IMR-90 (cell line): Measurements from ENCODE around the gene ICAM2. TPM values are rescaled to one million over a fixed set of nuclear protein-coding genes. Genes with fewer than 3 reads are reported as not detected.
A peak's percentile ranks its signal among the peaks of the same experiment; 100 is the strongest.

Experiments used
- ATAC-seq: fragments of 200-7000 bp; cut with Tn5 transposase; 2 replicates; pipeline ENCODE4 v1.9.1; 2020; ENCODE audit warnings: low read depth, mild to moderate bottlenecking, moderate library complexity
- BruUV-seq: library from RNA; stranded (reverse); fragments of 400-500 nt; replicated peaks from 2 replicates; lab custom pipeline; 2021; lab: Mats Ljungman, UMichigan
- CTCF ChIA-PET: fragments of 300-600 bp; formaldehyde crosslinking; extraction: SDS; loops from one replicate; lab custom pipeline; 2021; ENCODE audit warnings: antibody characterized with exemption; lab: Yijun Ruan, JAX
- POLR2A ChIA-PET: fragments of 300-600 bp; sonication (Branson Sonifier 250); formaldehyde crosslinking; loops from one replicate; lab custom pipeline; 2022; ENCODE audit warnings: antibody characterized with exemption; ENCODE audit not compliant: unreplicated experiment; lab: Charles Lee
- DNase-seq: peaks from one replicate; pipeline ENCODE4 v3.0.0; 2013
- H2AFZ ChIP-seq: replicated peaks from 2 replicates; pipeline ENCODE3; 2013; ENCODE audit warnings: low read length, mild to moderate bottlenecking; ENCODE audit not compliant: poor library complexity
- H2AK5ac ChIP-seq: 2 replicates; pipeline ENCODE4 v1.6.1; 2013; ENCODE audit warnings: low read depth, low read length, inconsistent platforms
- H2AK9ac ChIP-seq: replicated peaks from 2 replicates; pipeline ENCODE3; 2013; ENCODE audit warnings: mild to moderate bottlenecking, low read depth, low read length, moderate library complexity; ENCODE audit not compliant: poor library complexity
- H2BK120ac ChIP-seq: 2 replicates; pipeline ENCODE4 v1.6.1; 2013; ENCODE audit warnings: low read depth, low read length, inconsistent platforms
- H2BK15ac ChIP-seq: 3 replicates; pipeline ENCODE4 v1.6.1; 2013; ENCODE audit warnings: low read depth, low read length, inconsistent platforms
- H2BK20ac ChIP-seq: 2 replicates; pipeline ENCODE4 v1.6.1; 2013; ENCODE audit warnings: low read depth, mild to moderate bottlenecking, inconsistent platforms, low read length, moderate library complexity
- H2BK5ac ChIP-seq: 2 replicates; pipeline ENCODE4 v1.6.1; 2013; ENCODE audit warnings: mild to moderate bottlenecking, low read depth, low read length, inconsistent platforms; ENCODE audit not compliant: poor library complexity, severe bottlenecking
- H3K14ac ChIP-seq: replicated peaks from 2 replicates; pipeline ENCODE4 v1.6.1; 2013; ENCODE audit warnings: low read depth, low read length, inconsistent platforms
- H3K18ac ChIP-seq: 2 replicates; pipeline ENCODE4 v1.6.1; 2013; ENCODE audit warnings: low read depth, low read length, control low read depth
- H3K23ac ChIP-seq: 2 replicates; pipeline ENCODE4 v1.6.1; 2013; ENCODE audit warnings: low read depth, low read length, inconsistent platforms
- H3K27ac ChIP-seq: 2 replicates; pipeline ENCODE4 v1.5.1; 2013; ENCODE audit warnings: mild to moderate bottlenecking, control low read depth, low read length; ENCODE audit not compliant: insufficient read depth
- H3K27me3 ChIP-seq: 2 replicates; pipeline ENCODE4 v1.6.1; 2013; ENCODE audit warnings: low read length; ENCODE audit not compliant: control insufficient read depth, insufficient read depth
- H3K36me3 ChIP-seq: 2 replicates; pipeline ENCODE4 v1.6.1; 2013; ENCODE audit warnings: low read length, mixed read lengths; ENCODE audit not compliant: control insufficient read depth, insufficient read depth
- H3K4ac ChIP-seq: 2 replicates; pipeline ENCODE4 v1.6.1; 2013; ENCODE audit warnings: low read depth, low read length, inconsistent platforms
- H3K4me1 ChIP-seq: 2 replicates; pipeline ENCODE4 v1.6.1; 2013; ENCODE audit warnings: low read length, mixed read lengths; ENCODE audit not compliant: control insufficient read depth, insufficient read depth
- H3K4me2 ChIP-seq: 2 replicates; pipeline ENCODE4 v1.6.1; 2013; ENCODE audit warnings: low read depth, mild to moderate bottlenecking, control low read depth, low read length, moderate library complexity
- H3K4me3 ChIP-seq: 2 replicates; pipeline ENCODE4 v1.5.1; 2013; ENCODE audit warnings: low read depth, mild to moderate bottlenecking, control low read depth, low read length, moderate library complexity; ENCODE audit not compliant: insufficient read depth
- H3K56ac ChIP-seq: 2 replicates; pipeline ENCODE4 v1.6.1; 2013; ENCODE audit warnings: low read length, inconsistent platforms; ENCODE audit not compliant: insufficient read depth; ENCODE audit errors: extremely low read depth
- H3K79me1 ChIP-seq, 2 experiments: 2 replicates each; pipeline ENCODE4 v1.6.1; 2013; ENCODE audit warnings: low read length in 2 of 2, inconsistent platforms in 1 of 2, low read depth in 1 of 2
- H3K9ac ChIP-seq: 2 replicates; pipeline ENCODE4 v1.6.1; 2013; ENCODE audit warnings: low read depth, low read length, control low read depth
- H3K9me1 ChIP-seq: 2 replicates; pipeline ENCODE4 v1.6.1; 2013; ENCODE audit warnings: low read length, inconsistent platforms; ENCODE audit not compliant: insufficient read depth
- H3K9me3 ChIP-seq: 2 replicates; pipeline ENCODE4 v1.6.1; 2013; ENCODE audit warnings: low read length; ENCODE audit not compliant: control insufficient read depth, insufficient read depth
- H4K20me1 ChIP-seq: 2 replicates; pipeline ENCODE4 v1.6.1; 2013; ENCODE audit warnings: low read length, inconsistent platforms; ENCODE audit not compliant: insufficient read depth
- H4K5ac ChIP-seq: 2 replicates; pipeline ENCODE4 v1.6.1; 2013; ENCODE audit warnings: mild to moderate bottlenecking, low read depth, low read length, control low read depth
- H4K8ac ChIP-seq, 2 experiments: 2 replicates each; pipeline ENCODE4 v1.6.1; 2013; ENCODE audit warnings: low read depth in 2 of 2, low read length in 2 of 2, control low read depth in 1 of 2, inconsistent platforms in 1 of 2
- H4K91ac ChIP-seq: 2 replicates; pipeline ENCODE4 v1.6.1; 2013; ENCODE audit warnings: low read depth, low read length, inconsistent platforms; ENCODE audit not compliant: insufficient read depth
- MAFK ChIP-seq: IDR thresholded peaks from 2 replicates; pipeline ENCODE4 v1.6.1; 2012; ENCODE audit warnings: low read depth, low read length, improper control_type of control experiment
- WGBS, 2 experiments: methylation state at CpG; one replicate each; pipeline versions ENCODE4 v1.1.5 to v1.1.7; 2013; ENCODE audit warnings: missing lambda C conversion rate in 2 of 2; ENCODE audit not compliant: insufficient read length in 1 of 2; ENCODE audit errors: extremely low coverage in 2 of 2; 5-methylcytosine and 5-hydroxymethylcytosine counted together
- dilution Hi-C: fragments of 300-500 bp; cut with HindIII; formaldehyde crosslinking; loops from one replicate; pipeline ENCODE4 v1.14.3; 2018; ENCODE audit warnings: low sequenced_read_pairs; ENCODE audit not compliant: unreplicated experiment
- in situ Hi-C: fragments of 300-500 bp; cut with MboI; formaldehyde crosslinking; loops from 3 replicates; pipeline ENCODE4 v1.14.3; 2019; ENCODE audit warnings: low sequenced_read_pairs, inconsistent platforms, mixed read lengths
- intact Hi-C: fragments of 100-400 bp; cut with micrococcal nuclease; formaldehyde crosslinking; loops from 2 replicates; pipeline ENCODE4 v1.10.0; 2022
- polyA plus RNA-seq, 3 experiments: library from polyadenylated mRNA; depleted of rRNA; stranded (reverse); fragments of >200 nt; gene quantifications; 2 replicates each; pipeline ENCODE4 v1.2.3, GENCODE V29; 2012; ENCODE audit warnings: low replicate concordance in 1 of 3
- total RNA-seq: library from RNA; depleted of rRNA; stranded (reverse); fragments of >200 nt; gene quantifications from 2 replicates; pipeline ENCODE4 v1.2.3, GENCODE V29; 2012
- TF ChIP-seq, protein P1 (sequence below): fragments of 150-350 bp; IDR thresholded peaks from 2 replicates; pipeline ENCODE4 v1.6.1; 2017; ENCODE audit warnings: mild to moderate bottlenecking, antibody characterized with exemption, low read length, low read depth

Gene ICAM2
- total and polyA plus RNA-seq, 2 of the 4 experiments (the other 2 are of a cell fraction): 0.12 TPM; not detected in 1

GRCh38 chr17:63967953-63968352 is 52.5 kb downstream of the ICAM2 start:
- H3K18ac ChIP-seq: no peak overlapping the region
- H4K91ac ChIP-seq: no peak overlapping the region
- no peak overlapping the region for H3K4me3 ChIP-seq
- intact Hi-C loops: no loop called here
- no peak overlapping the region for H2BK5ac ChIP-seq
- no peak overlapping the region for H2AK9ac ChIP-seq
- no peak overlapping the region for H2AFZ ChIP-seq
- ATAC-seq: no peak
- TF ChIP-seq MAFK: no peak
- TF ChIP-seq, protein P1, sequence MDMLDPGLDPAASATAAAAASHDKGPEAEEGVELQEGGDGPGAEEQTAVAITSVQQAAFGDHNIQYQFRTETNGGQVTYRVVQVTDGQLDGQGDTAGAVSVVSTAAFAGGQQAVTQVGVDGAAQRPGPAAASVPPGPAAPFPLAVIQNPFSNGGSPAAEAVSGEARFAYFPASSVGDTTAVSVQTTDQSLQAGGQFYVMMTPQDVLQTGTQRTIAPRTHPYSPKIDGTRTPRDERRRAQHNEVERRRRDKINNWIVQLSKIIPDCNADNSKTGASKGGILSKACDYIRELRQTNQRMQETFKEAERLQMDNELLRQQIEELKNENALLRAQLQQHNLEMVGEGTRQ: peak; percentile 51; the same call in 1 of the 2 replicates
- H3K23ac ChIP-seq: no peak overlapping the region
- H3K14ac ChIP-seq: no peak overlapping the region
- H3K4me2 ChIP-seq: no peak overlapping the region
- in situ Hi-C loops: no loop called here
- no peak overlapping the region for H2BK15ac ChIP-seq
- POLR2A ChIA-PET: no interaction called here
- CTCF ChIA-PET: interaction anchor here (1.0 kb wide), 1 partner anchor 21 kb away, joined by 3 read pairs; no protein-coding TSS in a partner anchor
- H3K27ac ChIP-seq: no peak overlapping the region
- H3K79me1 ChIP-seq: no peaks in the 10 kb centered on the region
- WGBS, 2 experiments: 84% methylated on average over 17 of the region's 19 CpGs; no CpG with 5 or more reads in 1 of the 2 experiments
- H2BK120ac ChIP-seq: no peak overlapping the region
- DNase-seq: peak; percentile 8
- no peak overlapping the region for H3K56ac ChIP-seq
- no peaks in the 10 kb centered on the region for H3K36me3 ChIP-seq
- no TSS peak for BruUV-seq
- 0 out of 2 replicates have a peak, but pooled peaks cover 3% of the 10 kb centered on the region for H3K9me1 ChIP-seq
- dilution Hi-C loops: no loop called here
- H3K4ac ChIP-seq: no peak overlapping the region
- H4K8ac ChIP-seq: no peak overlapping the region
- no peak overlapping the region for H2AK5ac ChIP-seq
- H4K5ac ChIP-seq: no peak overlapping the region
- peaks cover 26% of the 10 kb centered on the region for H3K27me3 ChIP-seq
- H4K20me1 ChIP-seq: no peaks in the 10 kb centered on the region
- H2BK20ac ChIP-seq: no peak overlapping the region
- H3K4me1 ChIP-seq: no peaks in the 10 kb centered on the region
- no peak overlapping the region for H3K9ac ChIP-seq
- H3K9me3 ChIP-seq: no peaks in the 10 kb centered on the region
